Stimulated activated CD8-positive, alpha-beta memory T cell treated with anti-CD3 and anti-CD28 coated beads, Interleukin-7, amount 100 ng/mL, for 1 hour (primary cell): ENCODE measurements around the gene PARS2.

Experiments used
- DNase-seq, 2 donors: peaks; one replicate each; pipeline ENCODE4 v3.0.0-alpha.2; 2020; ENCODE audit warnings: low read depth in 2 of 2

The PARS2 gene

DNA sequence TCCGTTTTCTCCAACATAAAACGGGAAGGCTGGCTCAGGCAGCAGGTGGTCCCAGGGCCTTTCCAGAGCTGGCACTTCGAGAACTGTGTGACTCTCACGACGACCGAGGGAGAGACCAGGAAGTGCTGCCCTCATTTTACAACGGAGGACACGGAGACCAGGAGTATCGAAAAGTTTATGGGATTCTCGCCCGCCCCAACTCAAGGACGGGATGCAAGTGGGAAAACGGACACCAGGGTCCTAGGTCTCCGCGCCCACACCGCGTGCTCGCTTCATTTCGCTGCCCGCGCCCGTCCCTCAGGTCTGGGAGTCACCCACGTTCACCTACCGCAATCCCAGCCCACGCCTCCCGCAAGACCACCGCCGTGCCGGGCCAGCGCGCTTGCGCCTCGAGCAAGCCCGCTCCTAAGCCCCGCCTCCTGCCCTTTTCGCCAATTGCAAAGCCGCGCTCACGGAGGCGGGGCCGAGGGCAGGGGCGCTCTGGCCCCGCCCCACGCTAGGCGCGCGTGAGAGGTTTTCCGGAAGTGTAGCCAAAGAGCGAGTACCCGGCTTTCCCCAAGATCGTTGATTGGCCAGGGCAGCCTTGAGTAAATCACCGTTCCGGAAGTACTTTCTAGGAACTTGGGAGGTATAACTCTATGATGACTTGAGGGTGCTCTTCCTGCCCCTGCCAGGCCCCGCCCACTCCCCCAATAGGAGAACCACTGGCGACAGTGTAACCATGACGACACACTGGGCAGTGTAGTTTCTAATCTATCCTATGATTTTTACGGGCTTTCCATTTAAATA lies at the start of gene PARS2:
PARS2 (minus strand) TSS at position 391 of the 789 bp plus-strand sequence. CDS start 5,362 bp downstream, outside the sequence.
- DNase-seq = peak; percentile 85 to 90

DNA sequence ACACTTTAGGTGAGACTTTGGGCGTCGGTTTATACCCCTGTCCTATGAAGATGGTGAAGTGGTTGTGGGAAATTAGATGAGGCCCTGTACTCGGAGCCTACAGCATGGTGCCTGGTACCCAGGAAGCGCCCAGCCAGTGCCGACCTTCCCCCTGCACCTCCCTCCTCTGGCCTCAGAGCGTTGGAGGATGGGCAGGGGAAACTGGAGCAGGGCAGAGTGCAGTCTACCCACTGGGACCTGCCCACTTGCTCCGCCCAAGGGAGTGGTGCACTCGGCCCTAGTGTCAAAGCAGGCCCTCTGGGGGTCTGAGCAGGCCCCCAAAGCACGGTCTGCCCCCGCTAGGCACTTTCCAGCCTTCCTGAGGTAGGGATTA lies 49.8 kb upstream of the PARS2 start:
- DNase-seq = no peak

DNA sequence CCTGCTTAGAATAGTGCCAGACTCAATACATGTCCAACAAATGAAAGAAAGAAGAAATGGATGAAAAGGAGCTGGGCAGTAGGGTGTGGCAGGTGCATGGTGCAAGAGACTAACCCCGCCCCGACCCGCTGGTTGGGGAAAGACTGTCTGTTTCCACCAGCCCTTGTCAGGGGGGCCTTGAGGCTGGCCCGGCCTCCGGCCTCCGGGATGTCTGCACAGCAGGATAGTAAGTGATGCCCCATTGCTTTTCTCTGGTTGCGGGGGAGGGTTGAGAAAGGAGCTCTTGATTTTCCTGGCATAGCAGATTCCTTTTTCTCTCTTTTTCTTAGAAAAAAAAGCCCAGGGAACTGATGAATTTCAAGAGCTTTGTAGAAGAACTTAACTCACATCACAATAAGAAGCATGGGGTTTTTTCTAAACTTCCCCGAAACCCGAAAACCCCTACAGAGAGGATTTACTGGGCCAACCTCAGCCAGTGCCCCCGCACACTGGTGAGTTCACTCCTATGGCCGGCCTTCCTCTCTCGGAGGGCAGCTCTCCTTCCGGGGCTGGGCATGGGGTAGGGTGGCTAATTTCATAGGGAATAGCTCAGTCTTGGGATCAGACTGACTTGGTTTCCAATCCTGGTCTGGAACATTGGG lies 49.3 kb upstream of the PARS2 start:
- DNase-seq = no peak

DNA sequence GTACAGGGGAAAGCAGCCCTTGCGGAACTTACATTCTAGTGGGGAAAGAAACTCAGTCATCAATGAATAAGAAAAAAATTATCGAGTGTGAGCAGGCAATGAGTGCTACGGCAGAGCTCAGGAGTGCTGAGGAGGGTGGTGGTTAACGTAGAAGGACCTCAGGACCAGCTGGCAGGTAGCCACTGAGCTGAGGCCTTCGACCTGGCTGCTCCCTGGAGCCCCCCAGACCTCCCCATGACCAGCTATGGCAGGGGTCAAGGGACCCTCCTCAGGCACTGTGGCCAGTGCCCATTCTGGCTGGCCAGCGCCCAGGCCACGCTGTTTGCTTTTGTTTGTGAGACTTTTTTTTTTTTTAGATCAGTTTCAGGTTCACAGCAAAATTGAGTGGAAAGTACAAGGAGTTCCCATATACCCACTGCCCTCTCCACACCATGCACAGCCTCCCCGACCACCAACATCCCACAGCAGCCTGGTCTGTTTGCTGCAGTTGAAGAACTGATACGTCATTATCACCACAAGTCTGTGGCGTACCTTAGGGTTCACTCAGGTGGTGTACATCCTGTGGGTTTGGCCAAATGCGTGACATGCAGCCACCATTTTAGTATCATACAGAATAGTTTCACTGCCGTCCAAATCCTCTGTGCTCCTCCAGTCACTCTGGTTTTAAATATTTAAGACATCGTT lies 48.6 kb upstream of the PARS2 start:
- DNase-seq = no peak

DNA sequence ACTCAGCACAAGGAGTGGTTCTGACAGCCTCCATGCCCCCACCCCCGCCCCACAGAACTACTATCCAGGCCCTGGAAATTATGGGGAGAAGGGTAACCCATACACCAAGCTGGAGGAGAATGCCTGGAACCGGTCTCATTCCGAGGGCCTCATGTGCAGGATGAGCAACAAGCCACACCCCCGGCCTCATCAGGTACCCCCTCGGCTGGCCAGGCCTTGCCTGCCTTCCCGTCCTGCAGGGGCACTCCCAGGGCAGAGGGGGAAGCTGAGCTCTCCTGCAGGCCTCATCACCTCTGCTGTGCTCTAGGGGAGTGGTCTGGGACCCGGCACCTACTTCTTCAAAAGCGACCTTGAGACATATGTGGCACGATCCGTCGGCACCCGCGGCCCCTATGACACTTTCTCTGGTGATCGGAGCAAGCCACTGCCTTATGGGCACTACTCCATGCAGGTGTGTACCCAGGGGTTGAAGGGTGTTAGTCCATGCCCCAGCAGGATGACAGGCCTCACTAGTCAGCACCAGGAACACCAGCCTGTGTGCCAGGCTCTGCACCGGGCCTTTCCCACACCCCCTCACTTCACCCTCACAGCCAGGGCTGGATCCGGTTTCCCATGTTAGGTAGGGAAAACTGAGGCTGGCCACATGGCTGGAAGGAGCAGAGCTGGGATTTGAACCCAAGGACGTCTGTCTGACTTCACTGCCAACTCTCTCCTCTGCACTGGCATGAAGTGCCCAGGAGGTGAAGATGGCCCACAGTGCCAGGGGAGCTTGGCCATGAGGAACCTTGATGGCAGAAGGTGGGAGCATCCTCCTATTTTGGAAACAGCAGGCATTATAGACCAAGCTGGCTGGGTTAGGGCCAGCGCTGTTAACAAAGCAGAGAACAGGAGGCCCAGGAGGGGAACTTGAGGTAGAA lies 47.7 kb upstream of the PARS2 start:
- DNase-seq = no peak

DNA sequence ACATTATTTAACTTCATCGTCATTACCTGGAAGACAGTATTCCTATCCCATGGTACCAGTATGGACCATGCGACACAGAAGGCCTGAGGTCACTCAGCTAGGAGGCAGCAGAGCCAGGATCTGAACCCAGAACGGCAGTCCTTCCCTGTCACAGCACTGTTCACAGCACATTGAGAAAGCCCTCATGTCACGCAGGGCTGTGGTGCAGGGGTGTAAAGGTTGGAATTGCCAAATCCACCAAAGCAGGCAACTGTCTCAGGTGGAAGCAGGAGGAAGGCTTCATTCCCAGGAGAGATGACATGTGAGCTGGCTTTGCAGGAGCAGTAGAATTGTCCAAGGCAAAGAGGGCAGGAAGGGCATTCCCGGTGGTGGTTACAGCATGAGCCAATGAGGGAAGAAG lies 46.7 kb upstream of the PARS2 start:
- DNase-seq = no peak

DNA sequence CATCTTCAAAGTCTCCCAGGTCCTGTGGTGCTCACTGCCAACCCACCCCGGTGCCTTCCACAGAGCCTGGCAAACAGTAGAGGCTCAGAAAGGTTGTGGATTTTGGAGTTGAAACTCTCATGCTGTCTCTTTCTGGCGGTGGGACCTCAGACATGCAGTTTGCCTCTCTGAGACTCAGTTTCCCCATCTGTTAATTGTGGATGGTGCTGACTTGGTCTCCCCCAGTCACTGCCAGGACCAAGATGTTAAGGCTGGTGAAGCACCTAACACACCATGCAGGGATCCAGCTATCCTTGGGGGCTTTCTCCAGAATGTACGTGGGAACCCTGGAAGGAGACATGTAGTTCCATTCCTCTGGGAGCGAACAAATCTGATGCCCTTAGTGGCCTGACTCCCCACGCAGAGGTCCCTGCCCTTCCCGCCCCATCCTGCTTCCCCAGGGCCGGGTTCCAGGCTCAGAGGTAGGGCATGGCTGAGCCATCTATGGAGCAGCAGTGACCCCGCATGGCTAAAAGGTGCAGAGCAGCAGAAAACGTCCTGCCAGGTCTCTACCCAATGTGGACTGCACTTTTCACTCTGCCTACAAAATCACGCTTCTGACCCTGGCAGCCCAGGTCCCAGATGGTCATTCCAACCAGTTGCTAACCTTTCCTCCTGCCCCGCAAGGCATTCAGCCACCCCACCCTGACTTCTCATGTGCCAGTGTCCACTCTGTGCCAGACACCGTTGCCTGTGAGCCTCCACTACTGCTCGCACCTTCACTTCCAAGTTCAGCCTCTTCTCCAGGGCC lies 46.0 kb upstream of the PARS2 start:
- peak in 1 of 2 donors; percentile 41 for DNase-seq

DNA sequence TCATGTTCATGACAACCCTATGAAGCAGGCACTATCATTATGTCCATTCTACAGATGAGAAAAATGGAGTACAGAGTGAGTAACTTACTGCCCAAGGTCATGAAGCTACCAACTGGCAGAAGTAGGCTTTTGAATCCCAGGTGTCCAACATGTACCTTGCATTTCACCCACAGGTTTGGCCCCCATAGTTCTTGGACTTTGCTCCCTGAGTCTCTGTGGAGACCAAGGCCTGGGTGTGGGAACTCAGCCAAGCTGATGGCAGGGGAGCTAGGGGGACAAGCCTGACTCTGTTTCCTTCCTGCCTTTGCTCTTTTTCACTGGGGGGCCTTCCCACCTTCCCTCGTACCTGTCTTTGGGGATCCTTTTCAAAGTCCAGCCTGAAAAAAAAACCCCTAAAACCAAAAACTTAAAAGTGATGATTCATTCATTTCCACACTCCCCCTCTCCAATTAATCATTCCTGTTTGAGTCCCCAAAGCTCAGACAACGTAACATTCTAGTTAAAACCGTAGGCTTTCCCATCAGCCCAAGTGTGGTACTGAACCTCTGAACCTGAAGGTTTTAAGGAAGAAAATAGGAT lies 45.3 kb upstream of the PARS2 start:
- DNase-seq = no peak

DNA sequence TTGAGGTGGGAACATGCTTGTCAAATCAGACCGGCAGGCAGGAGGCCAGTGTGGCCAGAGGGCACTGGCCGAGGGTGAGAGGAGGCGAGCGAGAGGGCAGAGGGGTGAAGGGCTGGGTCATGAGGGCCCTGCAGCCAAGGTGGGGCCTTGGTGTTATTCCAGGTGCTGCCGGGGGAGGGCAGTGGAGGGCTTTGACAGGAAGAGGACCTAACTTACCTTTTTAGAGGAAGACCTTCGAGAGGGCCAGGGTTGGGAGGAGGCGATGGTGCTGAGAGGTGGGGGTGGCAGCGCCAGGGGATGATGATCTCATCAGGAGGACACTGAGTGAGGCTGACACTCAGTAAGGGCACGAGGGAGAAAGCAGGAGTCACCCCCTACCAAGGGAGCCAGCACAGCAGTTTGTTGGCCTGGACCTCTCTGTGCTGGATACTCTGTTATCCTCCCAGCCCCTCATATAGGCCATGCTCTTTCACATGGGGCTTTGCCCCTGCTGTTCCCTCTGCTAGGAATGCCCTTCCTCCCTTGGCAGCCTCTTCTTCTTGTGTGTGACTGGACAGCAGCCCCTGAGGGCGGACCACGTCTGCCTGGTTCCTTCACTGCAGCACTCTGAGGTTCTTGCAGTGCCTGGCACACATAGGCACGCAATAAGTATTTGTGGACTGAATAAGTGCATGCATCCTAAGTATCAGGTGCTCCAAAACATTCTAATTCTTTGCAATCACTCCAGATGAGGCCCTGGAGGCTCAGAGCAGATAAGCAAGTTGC lies 44.3 kb upstream of the PARS2 start:
- no peak for DNase-seq

DNA sequence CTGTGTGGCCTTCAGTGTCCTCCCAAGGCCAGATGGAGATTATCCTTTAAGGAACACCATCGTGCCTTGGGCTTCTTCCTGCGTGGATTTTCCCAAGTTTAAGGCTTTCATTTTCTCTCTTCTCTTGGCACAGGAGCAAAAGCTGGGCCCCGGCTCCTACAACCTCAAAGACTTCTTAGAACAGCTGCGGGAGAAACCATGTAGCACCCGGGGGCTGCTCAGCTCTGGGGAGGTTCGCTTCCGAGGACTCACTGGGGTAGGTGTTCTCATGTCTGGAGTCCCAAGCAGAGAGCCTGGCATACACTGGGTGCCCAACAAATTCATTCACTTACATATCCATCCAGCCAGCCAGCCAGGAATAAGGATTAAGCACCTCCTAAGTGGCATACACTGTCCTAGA lies 43.4 kb upstream of the PARS2 start:
- no peak for DNase-seq

DNA sequence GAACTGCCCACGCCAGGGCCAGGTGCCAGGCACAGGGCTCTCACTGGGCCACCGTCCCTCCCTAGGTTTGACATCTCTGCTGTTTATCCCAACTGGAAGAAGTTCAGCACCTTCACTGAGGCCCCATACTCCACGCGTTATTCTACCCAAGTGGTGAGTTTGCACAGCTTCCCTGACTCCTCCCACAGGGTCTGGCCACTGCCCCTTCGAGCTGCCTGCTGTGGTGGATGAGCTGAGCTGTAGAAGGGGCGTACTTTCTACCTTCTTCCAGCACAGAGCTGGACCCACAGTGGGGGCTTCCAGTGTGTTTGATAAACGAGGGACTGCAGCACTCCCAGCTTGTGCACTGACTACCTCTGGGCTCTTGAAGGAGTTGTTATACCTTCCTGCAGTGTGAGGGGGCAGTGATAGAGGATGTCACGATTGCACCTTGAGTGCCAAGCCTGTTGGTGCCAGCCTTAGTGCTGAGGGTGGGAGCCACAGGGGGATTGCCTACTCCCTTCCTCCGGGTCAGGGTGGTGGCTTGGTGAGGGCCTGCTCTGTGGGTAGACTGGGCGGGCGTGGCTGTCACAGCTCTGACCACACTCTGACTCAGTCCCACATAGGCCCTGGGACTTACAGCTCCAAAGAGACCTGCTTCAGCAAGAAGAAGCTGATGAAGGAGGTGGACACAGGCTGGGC lies 42.7 kb upstream of the PARS2 start:
- DNase-seq = peak in 1 of 2 donors; percentile 30

DNA sequence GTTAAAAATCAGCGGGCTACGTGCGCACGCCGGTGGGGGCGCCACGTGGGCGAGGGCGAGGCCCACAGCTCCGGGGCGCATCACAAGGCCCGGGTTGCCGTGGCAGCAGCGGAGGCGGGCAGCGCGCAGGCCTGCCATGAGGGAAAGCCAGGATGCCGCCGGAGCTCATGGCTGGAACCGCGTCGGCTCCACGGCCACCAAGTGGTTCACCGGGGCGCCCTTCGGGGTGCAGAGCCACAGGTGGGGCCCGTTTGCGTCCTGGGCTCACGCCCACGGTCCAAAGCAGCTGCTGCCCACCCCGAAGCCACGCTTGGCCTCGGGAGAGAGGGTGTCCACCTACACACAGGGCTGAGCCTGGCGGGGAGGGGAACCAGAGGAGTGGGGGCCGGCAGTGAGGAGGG lies 41.7 kb upstream of the PARS2 start:
- no peak for DNase-seq

DNA sequence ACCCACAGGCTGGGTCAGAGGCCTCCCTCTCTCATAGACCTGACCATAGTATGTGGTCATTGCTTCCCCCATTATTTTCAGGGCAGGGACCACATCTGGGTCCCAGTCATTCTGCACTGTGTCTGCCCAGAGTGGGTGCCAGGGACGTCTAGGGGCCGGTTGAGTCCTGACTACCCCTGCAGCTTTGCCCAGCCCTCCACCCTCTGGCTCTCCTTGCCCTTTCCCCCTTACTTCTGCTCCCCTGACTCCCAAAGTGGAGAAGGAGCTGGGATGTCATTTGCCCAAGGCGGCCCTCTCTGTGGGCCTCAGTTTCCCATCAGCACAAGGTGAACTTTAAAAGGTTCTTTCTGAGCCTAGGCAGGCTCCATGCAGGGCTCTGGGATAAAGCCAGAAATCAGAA lies 41.1 kb upstream of the PARS2 start:
- no peak for DNase-seq

DNA sequence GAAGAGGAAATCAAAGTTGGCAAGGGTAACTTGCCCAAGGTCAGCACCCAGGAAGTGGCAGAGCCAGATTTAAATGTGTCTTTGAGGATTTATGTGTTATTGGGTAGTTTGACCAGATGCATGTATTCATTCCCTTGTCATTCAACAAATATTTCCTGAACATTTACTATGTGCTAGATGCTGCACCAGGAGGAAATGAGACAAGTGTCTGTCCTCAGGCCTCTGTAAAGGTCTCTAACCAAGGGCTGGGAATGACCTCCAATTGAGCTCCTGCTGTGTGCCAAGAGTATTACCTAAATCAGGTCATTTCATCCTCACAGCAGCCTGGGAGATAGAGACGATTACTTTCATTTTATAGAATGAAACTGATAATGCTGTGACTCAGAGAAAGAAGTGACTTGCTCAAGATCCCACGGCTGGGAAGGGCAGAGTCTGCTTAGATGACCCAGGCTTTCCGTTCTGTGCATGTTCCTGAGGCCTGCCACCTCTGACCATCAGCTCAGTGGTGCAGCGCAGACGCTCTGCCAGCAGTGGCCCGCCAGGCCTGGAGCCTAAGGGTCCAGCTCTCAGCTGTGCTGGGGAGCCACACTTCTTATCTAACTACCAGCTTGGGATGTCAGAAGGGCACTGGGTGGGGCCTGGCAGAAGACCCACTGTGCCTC lies 40.3 kb upstream of the PARS2 start:
- DNase-seq = no peak

DNA sequence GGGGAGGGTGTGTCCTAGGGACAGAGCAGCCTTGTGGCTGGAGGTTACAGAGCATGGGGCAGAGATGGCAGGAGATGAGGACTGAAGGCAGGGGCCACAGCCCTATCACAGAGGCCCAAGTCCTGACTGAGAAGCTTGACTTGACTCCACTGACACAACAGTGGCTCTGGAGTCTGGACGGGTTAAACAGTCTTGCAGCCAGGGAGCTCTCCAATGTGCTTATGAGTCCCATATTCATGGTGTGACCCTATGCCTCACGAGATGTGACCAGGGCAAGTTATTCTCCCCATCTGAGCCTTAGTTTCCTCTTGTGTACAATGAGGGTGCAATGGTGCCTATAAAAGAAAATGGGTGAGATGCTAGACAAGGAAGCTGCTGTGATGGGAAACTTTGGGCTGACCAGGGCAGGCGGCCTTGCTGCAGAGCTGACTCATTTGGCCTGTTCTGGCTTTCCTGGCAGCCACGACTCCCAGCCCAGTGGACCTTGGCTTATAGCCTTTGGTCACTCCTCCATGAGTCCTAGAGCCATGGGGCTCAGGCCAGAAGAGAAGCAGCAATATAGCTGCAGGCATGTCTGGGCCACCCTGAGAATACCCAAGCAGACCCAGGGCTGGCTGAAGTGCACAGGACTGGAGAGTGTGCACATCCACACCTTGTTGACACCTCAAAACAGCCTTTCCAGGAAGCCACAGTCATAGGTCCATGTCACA lies 39.6 kb upstream of the PARS2 start:
- DNase-seq = no peak

DNA sequence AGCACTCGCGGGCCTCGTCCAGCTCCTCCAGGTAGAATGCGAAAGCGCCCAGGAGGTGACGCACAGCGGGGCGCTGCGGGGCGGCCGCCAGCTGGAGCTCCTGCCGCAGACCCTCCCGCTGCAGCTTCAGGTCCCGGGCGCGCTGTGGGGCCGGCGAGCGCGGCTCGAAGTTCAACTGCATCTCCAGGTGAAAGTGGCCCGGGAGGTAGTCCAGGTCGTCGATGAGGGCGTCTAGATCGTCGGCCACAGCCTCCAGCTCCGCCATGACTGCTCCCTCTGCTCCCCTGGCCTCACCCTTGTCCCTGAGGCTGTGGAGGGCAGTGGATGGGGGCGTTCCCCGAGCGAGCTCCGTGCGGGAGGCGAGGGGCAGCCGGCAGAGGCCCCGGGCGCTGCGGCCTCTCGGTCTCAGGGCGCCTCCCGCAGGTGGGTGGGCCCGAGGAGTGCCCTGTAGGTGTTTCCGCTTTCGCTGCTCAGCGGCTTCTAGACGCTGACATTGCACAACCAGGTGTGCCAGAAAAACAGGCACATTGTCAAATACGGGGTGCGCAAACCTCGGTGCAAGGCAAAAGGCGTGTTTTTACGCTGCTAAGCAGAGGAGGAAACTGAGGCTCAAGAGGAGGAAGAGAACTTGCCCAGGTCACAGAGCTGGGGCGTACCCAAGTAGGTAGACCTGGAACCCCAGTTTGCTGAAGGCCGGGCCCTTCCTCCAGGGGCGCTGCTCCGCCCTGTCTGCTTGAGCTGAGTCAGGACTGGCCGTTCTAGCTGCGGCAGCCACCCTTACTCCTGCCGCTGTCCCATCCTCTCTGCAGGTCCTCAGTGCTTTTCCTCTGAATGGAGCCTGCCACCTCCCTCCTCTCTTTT lies 36.8 kb upstream of the PARS2 start, which contains the start of gene TTC22:
TTC22 (minus strand) TSS at position 425 of the 861 bp plus-strand sequence; CDS start at position 265, 160 bp downstream.
- DNase-seq = peak; percentile 33 to 51
